Left ventricle myocardium superior (tissue), 1 donor: ENCODE measurements around the gene S100P. TPM values are rescaled to one million over a fixed set of nuclear protein-coding genes. Genes with fewer than 3 reads are reported as not detected.

Source experiments
- ATAC-seq: fragments of 200-7000 bp; cut with Tn5 transposase; one replicate; pipeline ENCODE4 v1.9.1; 2020; ENCODE audit warnings: mild to moderate bottlenecking, moderate library complexity
- DNase-seq: peaks from one replicate; pipeline ENCODE4 v3.0.0-alpha.2; 2020
- intact Hi-C: fragments of 100-400 bp; cut with micrococcal nuclease; formaldehyde crosslinking; loops from one replicate; pipeline ENCODE4 v1.11.0; 2022
- total RNA-seq: library from RNA; stranded (reverse); fragmentation: NEBNext Ultra II Directional; extraction: Animal tissue kit (Norgen Biotek cat#: 25700); gene quantifications from one replicate; pipeline ENCODE4 v1.2.1, GENCODE V29; 2021
- donor health status: DM: no; HTN: yes; CAD: no; lungs with severe emphysema.

The S100P gene
- total RNA-seq, 1 donor from 2014 or later: 1.1 TPM

DNA sequence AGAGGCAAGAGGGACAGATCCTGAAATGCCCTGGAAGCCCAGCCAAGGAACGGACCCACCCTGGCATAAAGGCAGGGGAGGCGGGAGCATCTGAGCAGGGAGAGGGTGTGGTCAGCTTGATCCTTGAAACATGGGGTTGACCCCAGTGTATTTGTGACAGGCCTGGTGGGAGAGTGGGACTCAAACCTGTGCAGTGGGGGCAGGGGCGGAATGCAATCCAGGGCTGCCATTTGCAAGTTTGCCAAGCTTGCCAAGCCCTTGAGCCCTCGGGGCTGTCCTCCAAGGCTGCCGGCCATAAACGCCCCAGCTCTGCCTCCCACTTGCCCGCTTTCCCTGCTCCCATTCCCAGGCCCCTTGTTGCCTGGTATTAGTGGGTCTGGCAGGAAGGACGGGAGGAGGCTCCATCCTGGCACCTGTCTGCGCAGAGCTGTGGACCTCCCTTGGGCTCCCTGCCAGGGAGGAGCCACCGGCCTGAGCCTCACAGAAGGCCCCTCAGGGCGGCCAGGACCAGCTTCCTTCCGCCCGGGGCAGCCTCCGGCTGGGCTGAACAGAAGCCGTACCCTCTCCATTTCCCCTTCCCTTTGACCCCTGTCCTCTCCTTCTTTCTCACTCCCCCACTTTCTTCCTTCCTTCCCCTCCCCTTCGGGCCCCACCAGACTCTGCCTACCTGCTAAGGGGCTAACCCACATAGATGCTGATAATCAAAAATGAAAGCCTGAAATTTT, 661 bp downstream of the S100P start:
- intact Hi-C loops: no loop called here
- ATAC-seq (no peak), DNase-seq (no peak)

DNA sequence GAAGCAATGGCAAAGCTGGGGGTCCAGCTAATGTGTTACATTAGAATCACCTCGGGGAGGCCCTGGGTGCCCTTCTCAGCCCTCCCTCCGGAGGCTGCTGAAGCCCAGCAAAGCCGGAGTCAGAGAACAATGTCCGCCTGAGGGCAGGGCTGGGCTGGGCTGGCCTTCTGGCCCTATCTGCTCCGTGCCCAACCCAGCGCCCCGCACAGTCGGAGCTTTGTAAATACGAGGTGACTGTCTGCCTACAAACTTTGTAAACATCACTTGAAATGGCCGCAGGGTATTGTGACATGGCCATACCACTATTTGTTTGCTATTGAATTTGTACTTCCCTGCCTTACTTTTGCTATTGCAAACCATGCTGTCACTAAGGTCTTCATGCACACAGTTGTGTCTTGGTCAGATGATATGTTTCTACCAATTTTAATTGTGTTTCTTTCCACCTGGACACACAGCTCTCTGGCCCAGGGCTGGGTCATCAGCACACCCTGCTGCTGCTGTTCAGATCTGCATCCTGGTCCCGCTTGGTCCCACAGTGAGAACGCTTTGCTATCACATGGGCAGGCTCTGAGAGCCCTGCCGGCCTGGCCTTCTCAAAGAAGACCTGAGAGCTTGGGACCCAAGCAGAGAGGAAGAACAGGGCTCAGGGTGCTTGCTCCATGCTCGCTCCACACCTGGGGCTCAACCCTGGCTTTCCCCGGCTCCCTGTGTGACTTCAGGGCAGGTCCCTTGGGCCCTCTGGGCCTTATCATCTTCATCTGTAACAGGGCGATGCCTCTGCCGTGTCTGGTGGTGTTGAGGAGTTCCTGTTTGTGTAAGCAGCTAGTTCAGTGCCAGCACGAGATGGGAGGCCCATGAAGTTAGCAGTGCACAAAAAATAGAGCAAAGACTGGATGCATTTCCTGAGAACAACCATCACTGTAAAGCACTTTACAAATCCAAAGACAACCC, 2.3 kb downstream of the S100P start:
- intact Hi-C loops: no loop called here
- DNase-seq (no peak), ATAC-seq (peak; percentile 22)

DNA sequence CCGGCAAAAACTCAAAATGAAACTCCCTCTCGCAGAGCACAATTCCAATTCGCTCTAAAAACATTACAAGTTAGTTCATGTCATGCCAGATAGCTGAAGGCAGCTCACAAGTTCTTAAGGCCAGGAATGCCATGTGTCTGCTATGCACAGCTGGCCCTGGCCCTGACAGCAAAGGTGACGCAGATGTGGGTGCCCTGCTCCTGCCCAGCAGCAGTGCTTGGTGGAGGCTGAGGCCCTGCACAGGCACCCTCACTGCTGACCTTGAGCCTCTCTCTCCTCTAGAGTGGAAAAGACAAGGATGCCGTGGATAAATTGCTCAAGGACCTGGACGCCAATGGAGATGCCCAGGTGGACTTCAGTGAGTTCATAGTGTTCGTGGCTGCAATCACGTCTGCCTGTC, 2.9 kb downstream of the S100P start:
- intact Hi-C loops: no loop called here

DNA sequence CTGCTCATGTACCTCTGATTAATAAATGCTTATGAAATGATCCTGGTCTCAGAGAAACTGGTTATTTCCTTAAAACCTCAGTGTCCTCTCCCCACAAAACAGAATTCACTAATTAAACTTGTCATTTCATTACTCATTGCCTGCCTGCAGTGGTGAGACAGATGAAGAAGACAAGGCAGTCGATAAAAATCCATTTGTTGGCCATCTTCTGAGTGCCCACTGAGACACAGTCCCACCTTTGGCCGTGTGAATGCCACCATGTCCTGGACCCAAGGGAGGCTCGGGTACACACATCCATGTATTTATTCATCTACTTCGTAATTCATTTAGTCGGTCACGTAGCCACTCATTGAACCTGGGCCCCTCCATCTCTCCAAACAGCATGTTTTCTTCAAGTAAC, 3.5 kb downstream of the S100P start:
- ATAC-seq: no peak
- intact Hi-C loops: no loop called here
- DNase-seq: no peak

More for the DNA sequence above, 2.9 kb downstream of the S100P start:
- no peak for DNase-seq
- ATAC-seq: peak; percentile 87

DNA sequence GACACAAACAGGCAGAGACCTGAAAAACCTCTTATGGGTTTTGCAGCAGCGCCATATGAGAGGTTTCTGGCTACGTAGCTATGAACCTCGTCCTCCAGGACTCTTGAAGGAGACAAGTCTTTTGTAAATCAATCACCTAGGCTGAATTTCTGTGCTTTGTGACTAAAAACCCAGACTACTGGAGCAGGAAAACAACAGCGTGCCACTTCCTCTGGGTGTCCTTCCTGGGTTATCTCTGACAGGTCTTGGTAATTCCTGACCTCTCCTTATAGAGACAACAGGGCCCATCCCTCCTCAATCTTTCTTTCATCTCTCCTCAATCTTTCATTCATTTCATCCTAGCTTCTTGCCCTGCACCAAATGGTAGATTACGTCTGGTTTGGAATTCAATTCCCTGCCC, 5.7 kb downstream of the S100P start:
- ATAC-seq (no peak), DNase-seq (no peak)
- intact Hi-C loops: no loop called here

DNA sequence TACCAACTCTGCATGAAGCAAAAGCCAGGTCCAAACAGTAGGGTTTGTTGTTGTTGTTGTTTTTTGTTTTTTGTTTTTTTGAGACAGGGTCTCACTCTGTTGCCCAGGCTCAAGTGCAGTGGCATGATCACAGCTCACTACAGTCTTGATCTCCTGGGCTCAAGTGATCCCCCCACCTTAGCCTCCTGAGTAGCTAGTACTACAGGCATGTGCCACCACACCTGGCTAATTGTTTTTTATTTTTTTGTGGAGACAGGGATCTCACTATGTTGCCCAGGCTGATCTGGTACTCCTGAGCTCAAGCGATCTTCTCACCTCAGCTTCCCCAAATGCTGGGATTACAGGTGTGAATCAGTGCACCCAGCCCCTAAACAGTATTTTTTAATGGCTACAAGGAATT, 6.2 kb downstream of the S100P start:
- DNase-seq (no peak), ATAC-seq (no peak)
- intact Hi-C loops: no loop called here

DNA sequence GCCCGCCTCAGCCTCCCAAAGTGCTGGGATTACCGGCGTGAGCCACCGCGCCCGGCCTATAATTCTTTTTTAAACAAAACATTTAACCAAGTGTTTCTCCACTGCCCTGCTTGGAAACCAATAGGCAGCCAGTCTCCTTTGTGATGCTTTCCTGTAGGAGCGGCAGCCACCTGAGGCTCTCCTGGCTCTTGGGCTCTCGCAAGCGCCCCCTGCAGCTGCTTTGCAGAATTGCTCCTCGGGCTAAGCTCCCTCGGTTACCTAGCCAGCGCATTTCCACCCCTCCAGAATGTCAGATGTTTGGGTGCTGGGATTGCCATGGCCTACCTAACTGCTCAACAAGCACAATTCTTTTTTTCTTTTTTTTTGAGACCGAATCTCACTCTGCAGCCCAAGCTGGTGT, 7.7 kb downstream of the S100P start:
- intact Hi-C loops: no loop called here
- DNase-seq (no peak), ATAC-seq (no peak)

DNA sequence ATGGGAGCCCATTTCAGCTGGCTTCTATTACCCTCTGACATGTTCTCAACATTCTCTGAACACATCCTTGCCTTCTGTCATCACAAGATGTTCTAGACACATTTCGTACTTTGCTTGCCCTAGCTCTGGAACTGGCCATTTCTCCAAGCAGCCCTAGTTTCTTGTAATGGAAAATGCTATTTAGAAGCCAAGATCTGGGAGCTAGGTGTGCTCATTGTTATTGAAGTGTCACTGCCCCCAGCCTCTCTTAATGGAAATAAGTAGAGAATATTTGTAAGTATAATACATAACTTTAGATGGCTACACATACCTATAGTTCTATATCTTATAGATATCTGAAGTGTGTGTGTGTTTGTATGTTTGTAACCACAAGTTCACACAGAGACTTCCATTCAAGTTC, 9.1 kb downstream of the S100P start:
- intact Hi-C loops: no loop called here
- ATAC-seq: no peak
- DNase-seq: no peak

DNA sequence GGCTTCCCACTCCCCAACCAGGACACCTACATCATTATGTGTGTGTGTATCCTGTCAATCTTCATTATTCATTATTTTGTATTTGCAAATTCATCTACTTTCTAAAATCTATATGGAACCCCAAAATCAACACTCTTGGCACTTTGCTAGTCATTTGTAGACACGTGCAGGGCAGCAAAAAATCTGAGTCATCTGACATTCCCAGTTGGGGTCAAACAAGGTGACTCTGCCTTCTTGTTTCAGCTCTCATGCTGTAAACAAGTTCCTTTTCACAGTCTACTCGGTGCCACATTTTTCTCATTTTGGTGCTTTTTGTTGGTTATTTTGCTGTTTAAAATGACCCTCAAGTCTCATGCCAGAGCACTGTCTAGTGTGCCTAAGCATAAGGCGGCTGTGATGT, 10.1 kb downstream of the S100P start:
- ATAC-seq: peak; percentile 28
- intact Hi-C loops: no loop called here

DNA sequence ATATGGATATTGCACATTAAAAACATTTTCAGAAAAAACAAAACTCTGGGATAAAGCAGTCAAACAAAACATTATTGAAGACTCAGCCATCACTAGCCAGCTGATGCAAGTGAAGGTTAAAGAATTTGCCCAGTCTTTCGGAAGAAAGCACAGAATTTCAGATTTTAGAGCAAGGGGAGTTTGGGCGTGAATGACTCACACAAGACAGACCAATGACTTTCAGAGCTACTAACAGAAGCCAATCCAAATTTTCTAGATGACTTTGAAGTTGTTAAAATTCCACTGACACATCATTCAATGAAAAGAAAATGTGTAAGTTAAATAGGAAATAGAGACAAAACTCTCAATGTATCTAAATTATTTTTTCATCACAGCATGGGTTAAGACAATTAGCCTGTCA, 12.0 kb downstream of the S100P start:
- ATAC-seq: no peak
- intact Hi-C loops: no loop called here
- no peak for DNase-seq

More for the DNA sequence above, 10.1 kb downstream of the S100P start:
- no peak for DNase-seq

DNA sequence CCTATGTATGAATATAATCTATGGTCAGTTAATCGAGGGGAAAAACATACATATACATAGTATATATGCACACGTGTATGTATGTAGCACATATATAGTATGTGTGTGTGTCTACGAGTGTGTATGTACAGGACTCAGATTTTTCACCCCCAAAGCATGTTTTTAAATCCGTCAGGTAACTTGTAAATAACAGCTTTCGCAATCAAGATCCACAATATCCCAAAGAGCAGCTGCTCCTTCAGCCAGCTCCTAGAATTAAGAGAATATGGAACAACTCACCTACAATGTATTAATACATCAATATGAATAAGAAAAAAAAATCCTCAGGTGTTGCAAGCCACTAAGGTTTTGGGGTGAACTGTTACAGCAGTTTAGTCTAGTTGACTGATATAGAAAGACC, 12.5 kb downstream of the S100P start:
- no peak for DNase-seq
- no peak for ATAC-seq
- intact Hi-C loops: no loop called here

DNA sequence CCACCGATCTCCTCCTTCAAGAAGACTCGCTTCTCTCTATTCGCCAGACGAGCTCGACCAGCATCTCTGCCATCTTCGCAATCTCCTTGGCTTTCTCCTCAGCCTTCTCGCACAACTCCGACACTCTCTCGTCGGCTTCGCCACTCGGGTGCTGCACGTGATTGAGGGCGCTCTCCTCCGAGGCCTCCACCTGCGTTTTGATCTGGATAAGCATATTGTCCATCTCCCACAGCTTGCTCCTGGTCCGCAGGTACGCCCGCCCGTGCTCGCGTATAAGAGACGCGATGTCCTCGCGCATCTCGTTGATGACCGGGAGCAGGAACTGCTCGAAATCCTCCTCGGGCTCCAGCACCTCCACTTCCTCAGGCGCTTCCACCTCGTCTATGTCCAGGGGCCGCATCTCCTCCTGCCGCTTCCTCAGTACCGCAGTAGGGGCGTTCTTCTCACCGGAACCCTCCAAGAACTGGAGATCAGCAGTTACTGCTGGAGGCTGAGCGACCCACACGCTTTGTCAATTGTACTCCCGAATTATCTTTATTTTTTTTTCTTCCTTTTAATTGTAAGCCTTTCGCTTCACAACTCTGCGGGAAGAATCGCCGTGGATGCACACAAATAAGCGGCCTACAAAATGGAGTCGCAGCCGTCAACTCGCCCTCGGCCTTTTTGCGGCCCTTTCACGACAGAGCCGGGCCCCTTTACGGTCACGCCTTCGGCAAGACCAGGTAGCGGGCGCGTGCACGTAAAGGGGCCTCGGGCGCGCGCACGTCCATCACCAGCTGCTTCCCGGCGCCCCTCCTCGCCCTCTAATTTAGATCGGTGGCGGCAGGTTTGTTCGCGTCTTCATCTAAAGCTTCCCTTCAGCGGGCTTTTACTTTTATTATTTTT, 15.8 kb downstream of the S100P start, which contains the start of gene MRFAP1L1:
TSS of gene MRFAP1L1 (minus strand) at position 636 of the 885 bp plus-strand sequence. CDS start at position 400, 236 bp downstream.
- peak; percentile 91 for ATAC-seq
- intact Hi-C loops: no loop called here
- DNase-seq: peak; percentile 98

DNA sequence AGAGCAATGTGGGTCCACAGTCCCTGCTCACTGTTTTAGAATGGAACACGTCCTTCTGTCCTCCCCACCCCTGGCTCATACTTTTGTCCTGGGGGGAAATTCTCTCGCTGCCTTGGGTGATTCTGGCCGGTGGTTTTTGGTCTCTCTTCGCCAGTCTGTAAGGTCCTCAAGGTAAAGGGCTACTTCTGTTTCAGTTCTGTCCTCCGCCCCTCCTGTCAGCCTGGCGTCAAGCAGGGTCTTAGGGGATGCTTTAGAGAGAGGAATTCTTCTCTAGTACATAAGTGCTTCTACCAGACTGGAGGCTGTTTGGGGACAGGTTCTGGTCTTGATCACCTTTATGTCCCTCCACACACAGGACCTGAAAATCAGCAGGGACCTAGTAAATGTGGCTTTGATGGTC, 16.6 kb downstream of the S100P start:
- DNase-seq (no peak), ATAC-seq (peak; percentile 7)
- intact Hi-C loops: no loop called here

DNA sequence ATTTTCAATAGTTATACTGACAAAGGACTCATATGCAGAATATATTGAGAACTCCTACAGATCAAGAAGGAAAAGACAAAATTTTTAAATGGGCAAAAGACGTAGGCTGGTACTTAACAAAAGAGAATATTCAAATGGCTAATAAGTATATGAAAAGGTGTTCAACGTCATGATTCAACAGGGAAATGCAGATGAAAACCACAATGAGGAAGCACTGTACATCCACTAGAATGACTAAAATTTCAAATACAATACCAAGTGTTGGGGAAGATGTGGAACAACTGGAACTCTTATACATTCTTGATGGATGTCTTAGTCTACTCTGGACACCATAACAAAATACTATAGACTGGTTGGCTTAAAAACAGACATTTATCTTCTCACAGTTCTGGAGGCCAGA, 17.3 kb downstream of the S100P start:
- intact Hi-C loops: no loop called here

DNA sequence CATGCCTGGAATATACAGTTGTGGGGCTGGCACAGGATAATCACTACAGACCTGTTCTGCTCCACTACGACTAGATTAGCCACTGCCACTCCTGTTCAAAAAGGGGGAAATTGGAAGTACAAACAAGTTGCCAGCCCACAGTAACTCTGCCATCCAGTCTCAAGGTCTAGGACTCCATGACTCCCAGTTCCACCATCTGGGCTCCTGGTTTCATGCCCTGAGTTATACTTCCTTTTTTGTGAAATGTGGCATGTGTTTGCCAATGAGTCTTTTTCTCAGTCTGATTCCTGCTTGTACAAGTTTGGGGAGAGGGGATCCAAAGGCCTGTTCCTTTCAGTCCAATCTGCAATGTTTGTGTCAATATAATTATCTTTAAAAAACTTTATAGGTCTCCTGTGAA, 21.3 kb downstream of the S100P start:
- ATAC-seq (no peak), DNase-seq (no peak)
- intact Hi-C loops: loop anchor here (5.0 kb wide), 1 partner anchor 157 kb away; no protein-coding TSS in a partner anchor

More for the DNA sequence above, 17.3 kb downstream of the S100P start:
- no peak for DNase-seq
- no peak for ATAC-seq

DNA sequence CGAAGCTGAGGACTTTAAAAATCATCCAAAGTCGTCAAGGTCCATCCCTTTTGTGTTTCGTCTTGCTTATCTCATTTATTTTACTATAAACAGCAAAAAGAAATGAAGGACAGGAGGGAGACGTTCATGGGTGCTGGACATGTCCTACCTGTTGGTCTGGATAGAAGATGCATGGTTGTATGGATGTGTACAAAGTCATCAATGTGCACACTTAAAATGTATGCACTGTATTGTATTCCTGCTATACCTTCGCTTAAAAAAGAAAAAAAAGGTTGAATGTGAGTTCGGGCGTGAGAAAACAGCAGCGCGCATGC, 22.0 kb downstream of the S100P start:
- intact Hi-C loops: loop anchor here (5.0 kb wide), 1 partner anchor 157 kb away; no protein-coding TSS in a partner anchor
- DNase-seq (no peak), ATAC-seq (no peak)

DNA sequence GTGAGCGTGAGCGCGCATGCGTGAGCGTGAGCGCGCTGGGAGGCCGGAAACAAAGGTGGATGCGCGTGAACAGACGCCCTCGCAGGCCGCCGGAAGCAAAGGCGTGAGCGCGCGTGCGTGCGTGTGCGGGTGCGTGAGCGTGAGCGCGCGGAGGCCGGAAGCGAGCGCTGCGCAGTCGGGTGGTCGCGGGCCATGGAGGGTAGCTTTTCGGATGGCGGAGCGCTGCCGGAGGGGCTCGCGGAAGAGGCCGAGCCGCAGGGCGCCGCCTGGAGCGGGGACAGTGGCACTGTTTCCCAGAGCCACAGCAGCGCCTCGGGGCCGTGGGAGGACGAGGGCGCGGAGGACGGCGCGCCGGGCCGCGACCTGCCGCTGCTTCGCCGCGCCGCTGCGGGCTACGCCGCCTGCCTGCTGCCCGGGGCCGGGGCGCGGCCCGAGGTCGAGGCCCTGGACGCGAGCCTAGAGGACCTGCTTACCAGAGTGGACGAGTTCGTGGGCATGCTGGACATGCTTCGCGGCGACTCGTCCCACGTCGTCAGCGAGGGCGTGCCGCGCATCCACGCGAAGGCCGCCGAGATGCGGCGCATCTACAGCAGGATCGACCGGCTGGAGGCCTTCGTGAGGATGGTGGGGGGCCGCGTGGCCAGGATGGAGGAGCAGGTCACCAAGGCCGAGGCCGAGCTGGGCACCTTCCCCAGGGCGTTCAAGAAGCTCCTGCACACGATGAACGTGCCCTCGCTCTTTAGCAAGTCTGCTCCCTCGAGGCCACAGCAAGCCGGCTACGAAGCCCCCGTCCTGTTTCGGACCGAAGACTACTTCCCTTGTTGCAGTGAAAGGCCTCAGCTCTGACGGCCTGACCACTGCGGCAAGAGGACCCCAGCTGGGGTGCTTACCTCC, 22.6 kb downstream of the S100P start, which contains the start of gene BLOC1S4:
TSS of gene BLOC1S4 (plus strand) at position 157 of the 894 bp plus-strand sequence. CDS start at position 193, 36 bp downstream.
- DNase-seq (peak; percentile 95), ATAC-seq (peak; percentile 94)
- intact Hi-C loops: loop anchor here (5.0 kb wide), 1 partner anchor 156 kb away; no protein-coding TSS in a partner anchor
